ENCODE data around the gene SPARC. TPM values are rescaled to one million over a fixed set of nuclear protein-coding genes. Genes with fewer than 3 reads are reported as not detected.

SPARC gene
- total and polyA plus RNA-seq, 2 donors (not counting 1 experiment from before 2014, with no cell fraction given) = 0.45 TPM; not detected in 1

GRCh38 chr5:151672516-151672915, 14.2 kb downstream of the SPARC start:
- H2AFZ ChIP-seq (ENCODE audit: insufficient read depth, low read depth, low read length, poor library complexity, severe bottlenecking) = no peak overlapping the region
- no peaks in the 10 kb centered on the region for H3K4me1 ChIP-seq (ENCODE audit: control insufficient read depth in 2 of 2, insufficient read depth in 2 of 2, low read length in 2 of 2)
- 100% methylated on average over 2 of the region's 8 CpGs for WGBS (ENCODE audit: insufficient coverage)
- no peaks in the 10 kb centered on the region for H3K79me2 ChIP-seq (ENCODE audit: control insufficient read depth, insufficient read depth, low read length)
- ChIA-PET POLR2A (no interaction called here), CTCF (interaction anchor here (1.8 to 2.0 kb wide), 2 partner anchors 14 to 17 kb away, joined by 5 to 8 read pairs; no protein-coding TSS in a partner anchor)
- H3K4me2 ChIP-seq (replicated peaks; ENCODE audit: low read depth, low read length, poor library complexity, severe bottlenecking) = no peak overlapping the region
- Mint-ChIP-seq H3K27ac (no peak overlapping the region), H3K4me3 (no peak overlapping the region), H3K27me3 (no peaks in the 10 kb centered on the region), H3K4me1 (no peaks in the 10 kb centered on the region), H3K9me3 (ENCODE audit: insufficient read depth) (no peaks in the 10 kb centered on the region)
- H3K4me3 ChIP-seq (ENCODE audit: control extremely low read depth in 1 of 5, extremely low read depth in 1 of 5, insufficient read depth in 1 of 5, low read depth in 2 of 5, low read length in 4 of 5) = no peak overlapping the region
- no peaks in the 10 kb centered on the region for H3K27me3 ChIP-seq (replicated peaks in 1 of 4; ENCODE audit: control extremely low read depth in 1 of 4, control insufficient read depth in 3 of 4, insufficient read depth in 4 of 4, low read length in 3 of 4)
- H4K20me1 ChIP-seq (ENCODE audit: control insufficient read depth, insufficient read depth, low read length, poor library complexity, severe bottlenecking) = no peaks in the 10 kb centered on the region
- H3K27ac ChIP-seq (ENCODE audit: low read length in 2 of 2) = no peak overlapping the region
- H3K9me3 ChIP-seq (ENCODE audit: control extremely low read depth in 1 of 3, control insufficient read depth in 2 of 3, insufficient read depth in 1 of 3, low read length in 2 of 3) = no peaks in the 10 kb centered on the region
- TF ChIP-seq CTCF (IDR thresholded peaks at IDR 0.05) (no peak), EZH2 (IDR thresholded peaks at IDR 0.05; ENCODE audit: borderline replicate concordance, insufficient read depth, low read depth, low read length, poor library complexity, severe bottlenecking) (no peak)
- H3K9ac ChIP-seq (ENCODE audit: low read length) = no peak overlapping the region
- no peak for DNase-seq
- H3K36me3 ChIP-seq (replicated peaks in 1 of 2; ENCODE audit: control extremely low read depth in 1 of 2, control insufficient read depth in 1 of 2, extremely low read depth in 1 of 2, insufficient read depth in 2 of 2, low read length in 1 of 2) = no peaks in the 10 kb centered on the region
- ATAC-seq (ENCODE audit: low read depth) = no peak
- intact Hi-C loops (cut with micrococcal nuclease) = no loop called here

GRCh38 chr5:151671950-151672349, 14.8 kb downstream of the SPARC start:
- Histone ChIP-seq H3K4me1 (ENCODE audit: control insufficient read depth in 2 of 2, insufficient read depth in 2 of 2, low read length in 2 of 2) (no peaks in the 10 kb centered on the region), H3K4me2 (replicated peaks; ENCODE audit: low read depth, low read length, poor library complexity, severe bottlenecking) (no peak overlapping the region), H3K4me3 (ENCODE audit: control extremely low read depth in 1 of 5, extremely low read depth in 1 of 5, insufficient read depth in 1 of 5, low read depth in 2 of 5, low read length in 4 of 5) (no peak overlapping the region), H3K27me3 (replicated peaks in 1 of 4; ENCODE audit: control extremely low read depth in 1 of 4, control insufficient read depth in 3 of 4, insufficient read depth in 4 of 4, low read length in 3 of 4) (no peaks in the 10 kb centered on the region), H3K9ac (ENCODE audit: low read length) (no peak overlapping the region), H3K9me3 (ENCODE audit: control extremely low read depth in 1 of 3, control insufficient read depth in 2 of 3, insufficient read depth in 1 of 3, low read length in 2 of 3) (no peaks in the 10 kb centered on the region), H3K36me3 (replicated peaks in 1 of 2; ENCODE audit: control extremely low read depth in 1 of 2, control insufficient read depth in 1 of 2, extremely low read depth in 1 of 2, insufficient read depth in 2 of 2, low read length in 1 of 2) (no peaks in the 10 kb centered on the region), H3K27ac (ENCODE audit: low read length in 2 of 2) (no peak overlapping the region), H2AFZ (ENCODE audit: insufficient read depth, low read depth, low read length, poor library complexity, severe bottlenecking) (no peak overlapping the region), H4K20me1 (ENCODE audit: control insufficient read depth, insufficient read depth, low read length, poor library complexity, severe bottlenecking) (no peaks in the 10 kb centered on the region), H3K79me2 (ENCODE audit: control insufficient read depth, insufficient read depth, low read length) (no peaks in the 10 kb centered on the region)
- intact Hi-C loops (cut with micrococcal nuclease) = no loop called here
- ATAC-seq (ENCODE audit: low read depth) = no peak
- H3K27me3 Mint-ChIP-seq = no peaks in the 10 kb centered on the region
- H3K4me1 Mint-ChIP-seq = no peaks in the 10 kb centered on the region
- H3K9me3 Mint-ChIP-seq (ENCODE audit: insufficient read depth) = no peaks in the 10 kb centered on the region
- H3K4me3 Mint-ChIP-seq = no peak overlapping the region
- POLR2A ChIA-PET = no interaction called here
- CTCF ChIA-PET = interaction anchor here (1.8 to 2.0 kb wide), 2 partner anchors 14 to 17 kb away, joined by 5 to 8 read pairs; no protein-coding TSS in a partner anchor
- WGBS (ENCODE audit: insufficient coverage) = no CpG with 5 or more reads among the region's 4 CpGs
- no peak for DNase-seq
- TF ChIP-seq CTCF (IDR thresholded peaks at IDR 0.05) = no peak
- TF ChIP-seq EZH2 (IDR thresholded peaks at IDR 0.05; ENCODE audit: borderline replicate concordance, insufficient read depth, low read depth, low read length, poor library complexity, severe bottlenecking) = no peak
- no peak overlapping the region for H3K27ac Mint-ChIP-seq

All from B cell (primary cell).